ENCODE measurements around the gene SMCHD1.

The SMCHD1 gene

GRCh38 chr18:2853173-2853925 is 197.8 kb downstream of the SMCHD1 start:
- DNase-seq (ENCODE audit: low read depth): no peak

GRCh38 chr18:2853926-2854664 is 198.6 kb downstream of the SMCHD1 start:
- DNase-seq (ENCODE audit: low read depth): no peak
